HG03457 (cell line): ENCODE results near the gene FADS3.
"Not testable (repeated sequence)": the region's sequence is repeated elsewhere in the genome, so short reads cannot be mapped to it uniquely, and the experiment has no call there.

Experiments
- ATAC-seq: cut with Tn5 transposase; IDR thresholded peaks from one replicate; pipeline ENCODE4 v1.9.1; 2021; ENCODE audit warnings: moderate number of reproducible peaks; ENCODE audit not compliant: unreplicated experiment

Gene FADS3

GRCh38 chr11:61882267-61882666 lies 9.1 kb downstream of the FADS3 start:
- not testable (repeated sequence) for ATAC-seq

DNA sequence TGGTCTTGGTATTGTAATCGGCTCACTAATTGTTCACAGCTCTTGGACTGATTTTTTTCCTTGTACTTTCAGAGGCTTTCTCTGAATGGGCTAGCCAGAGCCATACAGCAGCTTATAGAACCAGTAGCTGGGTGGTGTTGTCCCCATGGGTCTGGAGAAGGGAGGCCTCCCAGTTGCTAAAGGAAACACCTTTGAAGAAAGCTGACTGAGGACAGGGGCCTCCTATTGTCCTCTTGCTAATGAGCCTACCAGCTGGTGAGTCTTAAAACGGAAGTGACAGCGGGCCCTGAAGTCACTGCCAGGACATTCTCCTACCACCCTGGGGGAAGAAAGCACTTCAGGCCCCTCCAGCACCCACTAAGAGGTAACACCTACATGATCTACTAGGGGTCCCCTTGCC lies 9.9 kb downstream of the FADS3 start:
- no peak for ATAC-seq

DNA sequence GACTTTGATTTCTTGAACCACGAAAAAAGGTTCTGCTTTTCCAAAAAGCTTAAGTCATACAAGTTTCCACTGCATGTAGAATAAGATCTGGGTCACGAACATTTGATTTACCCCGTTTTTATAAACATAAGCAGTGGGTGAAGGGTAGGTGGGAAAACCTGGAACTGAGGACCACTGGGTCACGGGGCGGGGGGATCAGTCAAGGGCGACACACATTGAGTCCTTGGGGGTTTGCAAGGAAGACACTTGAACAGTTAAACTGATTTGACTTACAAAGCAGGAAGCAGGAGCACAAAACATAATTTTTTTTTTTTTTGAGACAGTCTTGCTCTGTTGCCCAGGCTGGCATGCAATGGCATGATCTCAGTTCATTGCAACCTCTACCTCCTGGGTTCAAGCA lies 10.9 kb downstream of the FADS3 start:
- ATAC-seq, result no peak

- ATAC-seq, result no peak
Observed at GRCh38 chr11:61880031-61880430, 11.3 kb downstream of the FADS3 start.

DNA sequence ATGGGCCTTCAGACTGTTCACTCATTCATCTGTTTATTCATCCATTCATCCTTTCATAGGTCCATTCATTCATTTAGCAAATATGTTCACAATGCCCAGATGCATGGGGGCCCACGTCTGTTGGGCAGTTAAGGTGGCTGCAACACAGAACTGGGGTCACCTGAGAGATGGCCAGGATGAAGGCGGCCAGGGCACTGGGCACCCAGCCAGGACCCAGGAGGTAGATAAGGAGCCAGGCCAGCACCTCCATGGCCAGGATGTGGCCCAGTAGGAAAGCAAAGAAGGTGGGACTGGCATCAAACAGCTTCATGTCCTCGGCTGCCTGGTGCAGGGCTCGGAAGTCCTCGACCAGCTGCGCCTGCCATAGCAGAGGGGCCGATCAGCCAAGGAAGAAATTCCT lies 12.2 kb downstream of the FADS3 start:
- ATAC-seq, result no peak

DNA sequence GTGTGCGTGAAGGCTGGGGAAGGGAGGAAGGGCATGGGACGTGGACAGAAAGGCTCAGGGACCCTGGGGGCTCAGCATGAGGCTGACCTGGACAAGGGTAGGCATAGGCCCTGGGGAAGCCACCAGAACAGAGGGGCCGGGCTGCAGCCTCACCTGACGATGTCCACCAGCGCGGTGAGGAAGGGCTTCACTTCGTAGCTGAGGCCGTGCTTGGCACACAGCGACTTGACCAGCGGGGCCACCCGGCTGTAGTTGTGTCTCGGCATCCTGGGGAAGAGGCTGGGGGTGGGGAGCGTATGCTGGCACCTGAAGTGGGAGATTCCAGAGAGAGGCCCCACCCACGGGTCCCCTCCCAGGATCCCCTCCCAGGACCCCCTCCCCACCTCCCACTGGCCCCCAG lies 15.6 kb downstream of the FADS3 start:
- ATAC-seq, result no peak

DNA sequence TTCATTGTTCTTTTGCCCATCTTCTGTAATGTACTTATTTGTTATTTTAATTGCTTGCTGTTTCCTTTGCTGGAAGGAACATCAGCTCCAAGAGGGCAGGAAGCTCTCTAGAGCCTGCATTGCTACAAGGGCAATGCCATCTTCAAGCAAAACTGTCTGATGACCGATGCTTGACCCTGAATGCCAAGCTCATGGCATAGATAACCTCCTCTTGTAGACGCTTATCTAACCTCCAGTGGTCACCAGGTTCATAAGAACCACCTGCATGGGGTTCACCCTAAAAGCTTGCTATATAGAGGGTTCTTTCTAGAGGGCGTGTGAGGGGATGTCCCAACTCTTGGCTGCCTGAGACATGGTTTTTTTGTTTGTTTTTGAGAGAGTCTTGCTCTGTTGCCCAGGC lies 16.5 kb downstream of the FADS3 start:
- no peak for ATAC-seq

GRCh38 chr11:61874377-61874809 lies 17.0 kb downstream of the FADS3 start:
- ATAC-seq, result no peak

GRCh38 chr11:61873588-61874376 lies 17.6 kb downstream of the FADS3 start:
- no peak for ATAC-seq

GRCh38 chr11:61872935-61873565 lies 18.3 kb downstream of the FADS3 start:
- no peak for ATAC-seq

DNA sequence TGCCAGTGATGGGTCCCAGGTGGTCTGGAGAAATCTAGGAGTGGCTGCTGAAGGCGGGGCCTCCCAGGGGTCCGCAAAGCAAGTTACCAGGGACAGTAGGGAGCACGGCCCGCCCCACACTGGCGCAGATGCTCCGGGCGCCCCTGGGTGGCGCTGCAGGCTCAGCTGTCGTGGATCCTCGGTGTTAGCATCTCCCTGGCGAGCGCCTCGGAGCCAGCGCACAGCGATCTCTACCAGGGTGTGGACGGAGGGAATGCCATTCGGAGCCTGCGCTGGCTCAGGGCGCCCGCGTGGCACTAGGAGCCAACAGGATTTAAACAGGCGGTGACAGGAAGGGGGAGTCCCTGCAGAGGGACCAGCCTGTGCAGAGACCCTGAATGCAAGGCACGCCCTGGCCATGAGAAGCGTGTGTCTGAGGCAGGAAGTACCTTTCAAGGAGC lies 20.2 kb downstream of the FADS3 start:
- no peak for ATAC-seq

DNA sequence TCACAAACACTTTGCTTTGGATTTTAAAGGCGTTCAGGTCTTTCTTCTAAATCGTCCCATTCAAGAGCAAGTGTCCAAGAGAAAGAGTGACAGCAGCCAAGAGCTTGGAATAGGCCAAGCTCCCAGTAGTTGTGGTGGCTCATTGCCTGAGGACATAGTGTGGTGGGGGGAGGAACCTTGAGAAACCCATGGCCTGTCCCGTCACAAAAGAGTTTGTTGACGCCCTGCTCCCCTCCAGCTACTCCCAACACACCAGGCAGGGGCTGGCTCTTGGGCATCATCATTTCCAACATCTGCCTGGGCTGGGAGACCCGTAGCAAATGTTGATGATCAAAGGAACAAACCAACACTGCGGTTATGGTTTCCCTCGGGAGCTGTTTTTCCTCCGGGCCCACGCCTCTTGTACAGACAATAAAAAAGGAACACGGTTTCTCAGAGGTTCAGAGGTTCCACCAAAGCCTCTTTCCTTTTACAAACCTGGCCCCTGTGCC lies 20.8 kb downstream of the FADS3 start:
- ATAC-seq, result no peak

DNA sequence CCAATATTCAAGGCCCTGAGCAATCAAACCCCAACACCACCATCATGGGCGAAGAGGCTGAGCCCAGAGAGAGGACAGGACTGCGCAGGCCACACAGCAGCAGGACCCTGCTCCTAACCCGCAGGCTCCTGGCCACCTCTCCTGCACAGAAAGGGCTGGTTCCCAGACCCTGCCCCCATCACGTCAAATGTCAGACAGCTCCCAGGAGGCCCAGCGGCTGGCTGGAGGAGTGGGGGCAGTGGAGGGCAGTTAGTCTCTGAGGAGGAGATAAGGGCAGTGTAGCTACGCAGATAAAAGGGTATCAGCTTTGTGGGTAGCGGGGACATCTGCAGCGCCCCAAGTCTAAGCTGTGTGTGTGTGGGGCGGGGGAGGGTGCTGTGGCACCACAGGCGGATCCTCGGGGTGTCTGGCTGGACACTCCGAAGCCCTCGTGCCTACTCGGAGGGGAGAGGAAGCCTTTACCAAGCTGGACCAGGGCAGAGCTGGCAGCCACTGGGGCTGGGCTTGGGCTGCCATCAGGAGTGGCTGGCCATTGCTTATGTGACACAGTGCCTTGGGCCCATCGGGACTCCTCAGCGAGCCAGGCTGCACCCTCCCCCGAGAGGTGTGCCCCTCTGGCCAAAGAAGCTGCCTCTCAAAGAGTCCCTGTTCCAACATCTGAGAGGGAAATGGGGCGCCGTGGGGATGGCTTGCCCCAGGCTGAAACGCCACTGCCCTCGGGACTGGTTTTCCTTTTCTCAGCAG lies 21.5 kb downstream of the FADS3 start:
- no peak for ATAC-seq

DNA sequence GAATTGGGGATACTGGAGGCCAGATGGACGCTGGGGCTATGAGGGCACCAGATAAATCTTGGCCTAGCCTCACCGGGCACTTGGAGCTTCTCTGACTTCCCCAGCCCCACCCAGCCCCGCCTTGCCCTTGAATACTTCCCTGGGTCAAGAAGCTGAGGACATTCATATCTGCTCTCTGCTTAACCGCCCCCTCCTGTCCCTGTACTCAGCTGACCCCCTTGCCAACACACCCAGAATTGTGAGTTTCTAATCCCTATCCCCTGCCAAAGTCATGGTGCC lies 22.0 kb downstream of the FADS3 start:
- no peak for ATAC-seq

DNA sequence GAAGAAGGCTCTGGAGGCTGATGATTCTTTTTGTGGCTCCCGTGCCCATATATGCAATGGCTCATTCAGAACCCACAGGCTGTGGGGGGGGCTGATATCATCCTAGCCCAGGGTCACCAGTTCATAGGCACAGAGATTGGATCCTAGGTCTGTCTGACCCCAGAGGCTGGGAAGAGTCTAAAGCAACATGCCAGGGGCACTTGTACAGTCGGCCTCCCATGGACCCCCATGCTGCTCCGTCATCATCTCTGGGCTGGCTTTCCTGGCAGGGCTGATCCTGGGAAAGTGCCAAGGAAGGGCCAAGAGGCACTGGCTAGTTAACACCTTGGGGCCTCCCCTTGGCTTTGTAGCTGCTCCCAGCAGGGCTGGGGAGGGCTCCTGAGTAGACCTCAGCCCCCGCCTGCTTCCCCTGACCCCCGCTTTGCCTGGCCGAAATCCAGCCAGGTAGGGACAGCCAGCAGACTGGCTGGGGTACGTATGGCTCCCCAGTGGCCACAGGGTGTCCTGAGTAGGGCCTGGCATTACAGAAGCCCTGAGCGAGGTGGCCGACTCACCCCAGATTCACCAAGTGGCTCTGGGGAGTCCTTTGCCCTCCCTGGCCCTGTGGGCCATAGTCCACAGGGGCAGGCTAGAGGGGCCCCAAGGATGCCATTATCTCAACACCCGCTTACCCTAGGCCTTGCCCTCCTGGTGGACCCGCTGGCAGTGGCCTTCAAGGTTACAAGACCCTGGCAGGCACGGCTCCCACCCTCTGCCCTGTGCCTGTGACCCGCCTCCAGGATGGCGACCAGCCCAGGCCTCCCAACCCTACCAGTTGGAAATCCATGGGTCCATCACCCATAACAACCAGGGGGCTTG lies 22.5 kb downstream of the FADS3 start:
- no peak for ATAC-seq

GRCh38 chr11:61866958-61867343 lies 24.4 kb downstream of the FADS3 start:
- no peak for ATAC-seq

DNA sequence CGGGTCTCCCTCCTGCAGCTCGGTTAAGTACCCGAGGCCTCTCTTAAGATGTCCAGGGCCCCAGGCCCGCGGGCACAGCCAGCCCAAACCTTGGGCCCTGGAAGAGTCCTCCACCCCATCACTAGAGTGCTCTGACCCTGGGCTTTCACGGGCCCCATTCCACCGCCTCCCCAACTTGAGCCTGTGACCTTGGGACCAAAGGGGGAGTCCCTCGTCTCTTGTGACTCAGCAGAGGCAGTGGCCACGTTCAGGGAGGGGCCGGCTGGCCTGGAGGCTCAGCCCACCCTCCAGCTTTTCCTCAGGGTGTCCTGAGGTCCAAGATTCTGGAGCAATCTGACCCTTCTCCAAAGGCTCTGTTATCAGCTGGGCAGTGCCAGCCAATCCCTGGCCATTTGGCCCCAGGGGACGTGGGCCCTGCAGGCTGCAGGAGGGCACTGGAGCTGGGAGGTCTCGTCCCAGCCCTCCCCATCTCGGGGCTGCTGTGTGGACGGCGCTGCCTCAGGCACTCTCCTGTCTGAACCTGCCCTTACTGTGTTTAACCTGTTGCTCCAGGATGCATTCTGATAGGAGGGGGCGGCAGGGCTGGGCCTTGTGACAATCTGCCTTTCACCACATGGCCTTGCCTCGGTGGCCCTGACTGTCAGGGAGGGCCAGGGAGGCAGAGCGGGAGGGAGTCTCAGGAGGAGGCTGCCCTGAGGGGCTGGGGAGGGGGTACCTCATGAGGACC lies 25.0 kb downstream of the FADS3 start:
- no peak for ATAC-seq

- no peak for ATAC-seq
Observed at GRCh38 chr11:61864814-61865775, 26.2 kb downstream of the FADS3 start.

GRCh38 chr11:61863548-61864081 lies 27.7 kb downstream of the FADS3 start:
- ATAC-seq, result no peak
